ENCODE data around the gene RPS6KA3.
"Not testable (repeated sequence)": the region's sequence is repeated elsewhere in the genome, so short reads cannot be mapped to it uniquely, and the experiment has no call there.

Gene RPS6KA3

GRCh38 chrX:20141281-20142220 lies 125.2 kb downstream of the RPS6KA3 start, which contains the start of gene EIF1AX:
TSS of gene EIF1AX (minus strand) at chrX:20141838. CDS start at chrX:20141640, 198 bp downstream.
- peak; percentile 98 for DNase-seq

DNA sequence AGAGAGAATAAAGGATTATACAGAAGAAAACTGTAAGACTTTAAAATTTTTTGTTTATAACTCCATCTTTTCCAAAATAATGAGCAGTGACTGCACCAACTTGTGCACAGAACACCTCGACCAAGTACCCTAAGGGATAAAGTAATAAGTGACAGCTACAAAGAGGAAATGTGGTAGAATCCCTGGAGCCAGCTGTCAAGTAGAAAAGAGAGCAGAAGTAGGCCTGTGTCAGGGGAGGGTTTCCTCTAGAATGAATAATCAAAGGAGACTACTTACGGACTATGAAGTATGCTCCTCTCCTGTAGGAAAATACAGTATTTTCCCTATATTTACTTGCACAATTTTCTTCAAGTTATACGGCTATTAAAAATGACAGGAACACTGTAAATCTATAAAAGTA lies 126.3 kb downstream of the RPS6KA3 start:
- DNase-seq = no peak

- no peak for DNase-seq
Measured at GRCh38 chrX:20139966-20140365, 126.7 kb downstream of the RPS6KA3 start.

DNA sequence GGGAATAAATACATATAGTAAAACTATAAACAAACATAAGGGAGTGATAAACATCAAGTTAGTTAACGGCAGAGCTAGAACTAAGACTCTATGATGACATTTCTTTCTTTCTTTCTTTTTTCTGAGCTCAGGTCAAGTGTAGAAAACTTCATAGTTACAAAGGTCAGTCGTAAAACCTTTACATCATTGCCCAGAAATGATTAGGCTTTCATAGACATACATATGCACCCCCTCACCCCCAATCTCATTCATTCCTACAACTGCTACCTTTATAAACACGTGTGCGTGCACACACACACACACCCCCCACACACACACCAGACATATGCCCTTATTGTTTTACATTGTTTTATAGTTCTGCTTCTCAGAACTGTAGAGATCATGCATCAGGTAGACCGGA lies 130.8 kb downstream of the RPS6KA3 start:
- DNase-seq = no peak

- no peak for DNase-seq
Measured at GRCh38 chrX:20132666-20133065, 134.0 kb downstream of the RPS6KA3 start.

DNA sequence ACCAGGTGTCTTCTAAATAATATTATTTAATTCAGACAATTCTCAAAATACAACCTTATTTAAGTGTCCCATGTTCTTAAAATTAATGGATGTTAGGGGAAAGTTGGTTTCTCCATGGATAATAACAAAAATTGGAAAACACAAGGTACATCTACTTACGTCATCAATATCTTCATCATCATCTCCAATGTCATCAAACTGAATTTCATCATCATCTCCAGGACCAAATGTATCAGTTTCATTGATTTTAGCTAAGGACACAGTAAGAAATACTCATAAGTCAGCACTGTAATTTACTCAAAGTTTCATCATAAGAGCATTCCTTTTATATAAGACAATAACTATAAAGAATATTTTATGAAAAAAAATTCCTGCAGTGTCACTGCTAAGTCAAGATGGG lies 136.4 kb downstream of the RPS6KA3 start:
- DNase-seq = no peak

DNA sequence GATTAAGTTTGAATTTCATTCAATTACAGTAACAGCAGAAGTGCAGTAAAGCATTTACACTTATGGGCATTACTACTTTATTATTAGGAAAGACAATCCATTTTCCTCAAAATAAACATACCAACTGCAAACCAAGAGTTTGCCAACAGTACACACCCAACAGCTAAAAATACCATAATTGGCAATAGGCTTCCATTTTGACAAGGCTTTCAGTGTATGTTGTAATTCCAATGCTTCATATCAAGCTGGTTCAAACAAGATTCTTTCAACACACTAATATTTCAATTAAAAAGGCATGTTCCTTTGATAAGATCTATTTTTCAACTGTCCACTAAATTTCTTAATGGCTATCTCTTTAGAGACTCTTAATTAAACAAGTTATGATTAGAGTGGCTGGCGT lies 137.2 kb downstream of the RPS6KA3 start:
- no peak for DNase-seq

DNA sequence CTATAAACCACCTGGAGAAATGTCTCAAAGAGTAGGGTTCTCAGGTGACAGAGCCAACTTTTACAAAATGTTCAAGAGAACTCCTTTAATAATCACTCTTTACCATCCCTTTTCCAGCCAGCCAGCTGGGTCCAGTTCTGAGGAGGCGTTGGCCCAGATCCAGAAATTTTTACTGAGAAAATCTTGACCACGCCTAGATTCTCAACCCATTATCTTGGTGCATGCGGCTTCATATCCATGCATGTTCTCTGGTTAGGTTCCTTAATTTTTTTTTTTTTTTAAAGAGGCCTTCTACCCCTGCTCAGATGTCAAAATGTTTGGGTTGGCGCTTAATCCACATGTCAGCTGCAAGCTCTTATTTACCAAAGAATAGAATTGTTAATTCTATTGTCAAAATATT lies 138.0 kb downstream of the RPS6KA3 start:
- no peak for DNase-seq

DNA sequence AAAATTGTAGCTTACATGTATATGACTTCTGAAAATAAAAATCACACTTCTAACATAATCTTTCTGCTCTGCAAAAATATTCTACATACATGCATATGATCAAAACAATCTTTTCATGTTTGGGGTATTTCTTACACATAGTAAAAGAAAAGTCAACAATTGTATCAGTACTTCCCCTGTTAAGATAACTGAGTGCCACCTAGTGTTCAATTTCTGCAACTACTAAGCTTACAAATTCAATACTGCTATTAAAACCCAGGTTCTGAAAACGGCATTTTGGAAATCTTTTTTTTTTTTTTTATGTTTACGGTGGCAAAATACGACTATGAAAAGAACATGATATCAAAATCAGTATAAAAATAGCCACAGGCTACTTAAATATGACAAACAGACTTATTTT lies 139.3 kb downstream of the RPS6KA3 start:
- DNase-seq = not testable (repeated sequence)

- DNase-seq = not testable (repeated sequence)
Measured at GRCh38 chrX:20126833-20127232, 139.9 kb downstream of the RPS6KA3 start.

GRCh38 chrX:20124964-20125363 lies 141.7 kb downstream of the RPS6KA3 start:
- no peak for DNase-seq

DNA sequence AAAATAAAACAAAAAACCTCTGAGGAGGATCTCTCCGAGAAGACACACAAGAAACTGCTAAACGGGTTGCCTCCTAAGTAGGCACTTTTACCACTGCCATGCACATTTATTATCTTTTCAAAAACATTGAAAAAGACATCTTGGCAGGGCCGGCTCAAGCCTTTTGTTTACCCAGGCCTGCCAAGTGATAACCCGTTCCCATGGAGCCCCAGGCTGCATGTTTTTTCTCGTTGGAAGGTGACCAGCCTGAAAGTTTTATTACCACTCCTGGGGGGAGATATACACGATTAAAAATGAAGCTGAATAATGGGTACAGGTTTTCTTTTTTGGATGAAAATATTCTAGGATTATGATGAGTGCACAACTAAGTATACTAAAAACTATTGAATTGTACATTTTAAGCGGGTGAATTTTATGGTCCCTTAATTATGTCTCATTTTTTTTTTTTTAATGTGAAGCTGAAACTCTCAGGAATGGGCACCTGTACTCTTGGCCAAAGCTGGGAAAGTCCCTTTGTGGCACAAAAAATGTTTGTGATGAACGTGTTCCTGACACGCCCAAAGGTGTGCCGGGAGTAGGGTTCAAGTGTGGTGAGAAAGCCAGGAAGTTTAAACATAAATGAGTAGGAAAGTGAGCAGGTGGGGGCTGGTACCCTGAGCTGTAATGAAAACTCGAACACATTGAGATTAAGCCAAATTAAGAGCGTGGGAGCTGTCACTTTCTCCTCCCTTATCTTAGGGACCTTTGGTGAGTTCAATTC lies 148.5 kb downstream of the RPS6KA3 start:
- no peak for DNase-seq

DNA sequence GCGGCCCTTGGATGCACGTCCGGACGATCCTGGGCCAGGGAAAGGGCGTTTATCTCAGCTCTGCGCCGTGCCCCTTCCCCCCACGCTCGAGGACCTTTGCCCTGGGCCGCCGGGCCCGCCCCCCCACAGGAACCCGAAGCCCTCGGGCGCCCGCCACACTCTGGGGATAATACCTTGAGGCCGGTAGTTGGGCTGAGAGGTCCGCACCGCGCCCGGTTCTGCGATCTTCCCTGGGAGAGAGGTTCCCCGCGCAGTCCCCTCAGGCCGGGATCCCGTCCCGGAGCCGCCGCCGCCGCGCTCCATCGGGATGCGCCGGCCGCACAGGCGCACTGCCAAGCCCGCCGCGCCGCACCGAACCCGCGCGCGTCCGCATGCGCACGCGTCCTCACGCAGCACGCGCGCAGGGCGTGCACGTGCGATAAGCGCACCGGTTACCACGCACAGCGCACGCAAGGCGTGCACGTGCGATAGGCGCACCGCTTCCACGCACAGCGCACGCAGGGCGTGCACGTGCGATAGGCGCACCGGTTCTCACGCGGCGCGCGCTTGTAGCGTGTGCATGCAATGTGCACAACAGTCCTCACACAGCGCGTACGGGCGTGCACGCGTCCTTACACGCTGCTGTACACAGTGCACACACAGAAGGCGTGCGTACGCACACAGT lies 150.0 kb downstream of the RPS6KA3 start, which contains the start of gene MAP7D2:
TSS of gene MAP7D2 (minus strand) at position 331 of the 664 bp plus-strand sequence. CDS start at position 303, 28 bp downstream.
- DNase-seq = peak; percentile 57

- DNase-seq = no peak
Measured at GRCh38 chrX:20116087-20116576, 150.6 kb downstream of the RPS6KA3 start.

- peak; percentile 59 for DNase-seq
Measured at GRCh38 chrX:20112022-20112774, 154.5 kb downstream of the RPS6KA3 start.

DNA sequence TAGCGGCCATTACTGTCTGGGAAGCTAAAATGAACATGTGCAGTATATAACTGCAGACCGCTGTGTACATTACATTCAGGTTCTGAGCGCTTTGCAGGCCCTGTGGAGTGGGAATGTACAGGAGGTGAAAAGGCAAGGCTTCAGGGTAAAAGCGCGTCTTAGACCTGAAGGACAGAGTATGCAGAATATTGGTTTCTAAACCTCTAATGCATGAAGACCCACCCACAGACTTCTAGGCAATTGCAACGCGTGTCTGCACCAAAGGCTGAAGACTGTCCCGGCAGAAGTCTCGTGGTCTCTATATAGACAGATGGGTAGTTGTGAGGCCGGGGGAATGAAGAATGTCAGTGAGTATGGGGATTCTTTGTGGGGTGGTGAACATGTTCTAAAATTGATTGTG lies 155.4 kb downstream of the RPS6KA3 start:
- no peak for DNase-seq

- DNase-seq = no peak
Measured at GRCh38 chrX:20101934-20102581, 164.7 kb downstream of the RPS6KA3 start.
